ENCODE results near the gene DSP. TPM values are rescaled to one million over a fixed set of nuclear protein-coding genes. Genes with fewer than 3 reads are reported as not detected.
A peak's percentile ranks its signal among the peaks of the same experiment; 100 is the strongest.

Gene DSP
- polyA plus RNA-seq, 1 donor (not counting 4 experiments of a cell fraction or from before 2014, with no cell fraction given), result 255 TPM

DNA sequence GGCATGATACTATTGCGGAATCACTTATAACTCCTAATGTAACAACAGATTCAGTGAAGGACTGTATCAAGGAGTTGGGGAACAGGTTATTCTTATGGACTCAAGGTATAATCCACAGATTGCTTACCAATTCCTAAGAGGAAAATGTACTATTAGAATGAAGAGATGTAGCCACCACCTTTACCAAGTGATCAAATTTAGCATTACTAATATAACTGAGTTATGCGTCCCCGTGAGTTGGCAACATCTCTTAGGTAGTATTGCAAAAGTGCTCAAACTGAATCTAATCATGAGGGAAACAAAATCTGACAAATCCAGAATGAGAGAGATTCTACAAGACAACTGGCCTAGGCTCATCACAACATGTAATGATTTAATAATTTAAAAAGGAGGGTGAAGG is 47.8 kb downstream of the DSP start:
- TF ChIP-seq, protein P1, sequence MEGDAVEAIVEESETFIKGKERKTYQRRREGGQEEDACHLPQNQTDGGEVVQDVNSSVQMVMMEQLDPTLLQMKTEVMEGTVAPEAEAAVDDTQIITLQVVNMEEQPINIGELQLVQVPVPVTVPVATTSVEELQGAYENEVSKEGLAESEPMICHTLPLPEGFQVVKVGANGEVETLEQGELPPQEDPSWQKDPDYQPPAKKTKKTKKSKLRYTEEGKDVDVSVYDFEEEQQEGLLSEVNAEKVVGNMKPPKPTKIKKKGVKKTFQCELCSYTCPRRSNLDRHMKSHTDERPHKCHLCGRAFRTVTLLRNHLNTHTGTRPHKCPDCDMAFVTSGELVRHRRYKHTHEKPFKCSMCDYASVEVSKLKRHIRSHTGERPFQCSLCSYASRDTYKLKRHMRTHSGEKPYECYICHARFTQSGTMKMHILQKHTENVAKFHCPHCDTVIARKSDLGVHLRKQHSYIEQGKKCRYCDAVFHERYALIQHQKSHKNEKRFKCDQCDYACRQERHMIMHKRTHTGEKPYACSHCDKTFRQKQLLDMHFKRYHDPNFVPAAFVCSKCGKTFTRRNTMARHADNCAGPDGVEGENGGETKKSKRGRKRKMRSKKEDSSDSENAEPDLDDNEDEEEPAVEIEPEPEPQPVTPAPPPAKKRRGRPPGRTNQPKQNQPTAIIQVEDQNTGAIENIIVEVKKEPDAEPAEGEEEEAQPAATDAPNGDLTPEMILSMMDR (optimal IDR thresholded peaks at IDR 0.05 in 1 of 3, IDR thresholded peaks at IDR 0.05 in 1 of 3, conservative IDR thresholded peaks at IDR 0.05 in 1 of 3; ENCODE audit: extremely low read depth in 1 of 3, insufficient read depth in 2 of 3, low read length in 3 of 3), result no peak
- TF ChIP-seq EZH2 (IDR thresholded peaks at IDR 0.05; ENCODE audit: low read length), result no peak
- dilution Hi-C loops (cut with MboI; ENCODE audit: extremely low pct_ligation_motif_present, low sequenced_read_pairs), result loop anchor here (25.0 kb wide), 1 partner anchor 177 kb away; no protein-coding TSS in a partner anchor
- Histone ChIP-seq H3K27ac (ENCODE audit: control insufficient read depth, insufficient read depth, low read length) (peak overlapping the region; percentile 56), H2AFZ (ENCODE audit: control insufficient read depth, low read length) (no peak overlapping the region), H3K4me1 (ENCODE audit: control insufficient read depth, extremely low read depth, insufficient read depth, low read length) (peaks cover 20% of the 10 kb centered on the region), H4K20me1 (ENCODE audit: control insufficient read depth, extremely low read depth, insufficient read depth, low read length) (no peaks in the 10 kb centered on the region), H3K79me2 (ENCODE audit: control insufficient read depth, insufficient read depth, low read length) (peaks cover 35% of the 10 kb centered on the region), H3K9ac (ENCODE audit: control insufficient read depth, extremely low read depth, insufficient read depth, low read length) (no peak overlapping the region), H3K9me1 (ENCODE audit: control insufficient read depth, extremely low read depth, insufficient read depth, low read length) (no peaks in the 10 kb centered on the region), H3K4me2 (ENCODE audit: control insufficient read depth, extremely low read depth, insufficient read depth, low read depth, low read length) (peak overlapping the region; percentile 78), H3K36me3 (ENCODE audit: control insufficient read depth in 2 of 2, extremely low read depth in 1 of 2, insufficient read depth in 2 of 2, low read length in 2 of 2) (peaks cover 6 to 13% of the 10 kb centered on the region in 2 experiments), H3K4me3 (ENCODE audit: control insufficient read depth in 2 of 3, extremely low read depth in 1 of 3, insufficient read depth in 2 of 3, low read depth in 1 of 3, low read length in 3 of 3) (peak overlapping the region in 1 of 3 experiments; percentile 78), H3K9me3 (ENCODE audit: control insufficient read depth, low read depth, low read length) (no peaks in the 10 kb centered on the region), H3K27me3 (ENCODE audit: control insufficient read depth, extremely low read depth, insufficient read depth, low read length) (no peaks in the 10 kb centered on the region)
- peak; percentile 46 for FAIRE-seq
- DNase-seq (ENCODE audit: low read depth, low spot score), result no peak

DNA sequence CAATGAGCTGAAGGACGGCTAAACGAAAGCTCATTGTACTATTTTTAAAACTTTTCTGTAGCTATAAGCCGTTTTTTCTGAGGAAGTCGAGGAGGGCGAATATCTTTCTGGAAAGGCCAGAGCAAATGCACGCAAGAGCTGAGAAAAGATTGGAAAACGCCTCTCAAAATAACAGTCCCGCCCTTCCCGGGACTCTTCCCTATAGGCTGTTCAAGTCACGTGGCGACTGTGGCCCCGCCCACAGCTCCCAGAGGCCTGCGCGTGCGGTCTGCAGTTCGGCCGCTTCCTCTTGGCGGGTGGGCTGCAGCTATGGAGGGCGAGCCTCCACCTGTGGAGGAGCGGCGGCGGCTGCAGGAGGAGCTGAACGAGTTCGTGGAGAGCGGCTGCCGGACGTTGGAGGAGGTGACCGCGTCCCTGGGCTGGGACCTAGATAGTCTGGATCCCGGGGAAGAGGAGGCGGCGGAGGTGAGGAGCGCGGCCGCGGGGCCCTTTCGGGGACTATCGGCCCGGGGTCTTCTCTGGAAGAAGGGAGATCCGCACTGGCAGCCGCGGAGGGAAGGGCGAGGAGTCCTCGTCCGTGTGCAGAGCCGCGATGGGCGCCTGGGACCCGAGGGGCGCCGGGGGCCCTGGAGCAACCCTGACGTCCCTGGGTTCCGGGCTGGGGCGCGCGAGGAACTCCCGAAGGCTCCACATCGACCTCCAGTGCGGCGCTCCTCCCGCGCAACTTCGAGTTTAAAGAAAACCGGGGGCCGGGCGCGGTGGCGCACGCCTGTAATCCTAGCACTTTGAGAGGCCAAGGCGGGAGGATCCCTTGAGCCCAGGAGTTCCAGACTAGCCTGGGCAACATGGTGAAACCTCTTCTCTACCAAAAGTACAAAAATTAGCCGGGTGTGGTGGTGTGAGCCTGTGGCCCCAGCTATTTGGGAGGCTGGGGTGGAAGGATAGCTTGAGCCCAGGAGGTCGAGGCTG is 48.8 kb downstream of the DSP start, which contains the start of gene SNRNP48:
TSS of gene SNRNP48 (plus strand) at position 250 of the 969 bp plus-strand sequence. CDS start at position 310, 60 bp downstream.
- TF ChIP-seq EZH2 (IDR thresholded peaks at IDR 0.05; ENCODE audit: low read length), result no peak
- TF ChIP-seq, protein P1 (optimal IDR thresholded peaks at IDR 0.05 in 1 of 3, IDR thresholded peaks at IDR 0.05 in 1 of 3, conservative IDR thresholded peaks at IDR 0.05 in 1 of 3; ENCODE audit: extremely low read depth in 1 of 3, insufficient read depth in 2 of 3, low read length in 3 of 3), result no peak
- H3K4me3 ChIP-seq (ENCODE audit: control insufficient read depth in 2 of 3, extremely low read depth in 1 of 3, insufficient read depth in 2 of 3, low read depth in 1 of 3, low read length in 3 of 3), result peak within 1 kb of the TSS; percentile 65 to 93 (median 78)
- dilution Hi-C loops (cut with MboI; ENCODE audit: extremely low pct_ligation_motif_present, low sequenced_read_pairs), result loop anchor here (25.0 kb wide), 1 partner anchor 178 kb away; no protein-coding TSS in a partner anchor
- H3K9ac ChIP-seq (ENCODE audit: control insufficient read depth, extremely low read depth, insufficient read depth, low read length), result peak within 1 kb of the TSS; percentile 79
- FAIRE-seq (peak; percentile 65), DNase-seq (ENCODE audit: low read depth, low spot score) (peak; percentile 48)
- H3K27me3 ChIP-seq (ENCODE audit: control insufficient read depth, extremely low read depth, insufficient read depth, low read length), result no peaks in the 10 kb centered on the region
- peak within 1 kb of the TSS; percentile 78 for H3K4me2 ChIP-seq (ENCODE audit: control insufficient read depth, extremely low read depth, insufficient read depth, low read depth, low read length)
- peaks cover 32% of the 10 kb centered on the region for H3K79me2 ChIP-seq (ENCODE audit: control insufficient read depth, insufficient read depth, low read length)
- peak within 1 kb of the TSS; percentile 90 for H2AFZ ChIP-seq (ENCODE audit: control insufficient read depth, low read length)
- no peaks in the 10 kb centered on the region for H3K9me3 ChIP-seq (ENCODE audit: control insufficient read depth, low read depth, low read length)
- H4K20me1 ChIP-seq (ENCODE audit: control insufficient read depth, extremely low read depth, insufficient read depth, low read length), result no peaks in the 10 kb centered on the region
- H3K4me1 ChIP-seq (ENCODE audit: control insufficient read depth, extremely low read depth, insufficient read depth, low read length), result peaks cover 20% of the 10 kb centered on the region
- H3K27ac ChIP-seq (ENCODE audit: control insufficient read depth, insufficient read depth, low read length), result peak within 1 kb of the TSS; percentile 56
- H3K9me1 ChIP-seq (ENCODE audit: control insufficient read depth, extremely low read depth, insufficient read depth, low read length), result no peaks in the 10 kb centered on the region
- H3K36me3 ChIP-seq (ENCODE audit: control insufficient read depth in 2 of 2, extremely low read depth in 1 of 2, insufficient read depth in 2 of 2, low read length in 2 of 2), result peaks cover 3 to 4% of the 10 kb centered on the region in 2 experiments

All from keratinocyte (primary cell).